HG03342 (cell line): Measurements from ENCODE around the gene EMC8.
"Not testable (repeated sequence)": the region's sequence is repeated elsewhere in the genome, so short reads cannot be mapped to it uniquely, and the experiment has no call there.

Source experiments
- ATAC-seq: cut with Tn5 transposase; IDR thresholded peaks from one replicate; pipeline ENCODE4 v1.9.1; 2021; ENCODE audit warnings: mild to moderate bottlenecking, moderate library complexity; ENCODE audit not compliant: unreplicated experiment

Gene EMC8

GRCh38 chr16:85816159-85816558 is 16.8 kb upstream of the EMC8 start:
- ATAC-seq: no peak

GRCh38 chr16:85812811-85813700 is 13.7 kb upstream of the EMC8 start:
- ATAC-seq: no peak

GRCh38 chr16:85812031-85812807 is 12.9 kb upstream of the EMC8 start:
- ATAC-seq: no peak

- ATAC-seq: no peak
Measured at GRCh38 chr16:85810742-85811115, 11.4 kb upstream of the EMC8 start.

GRCh38 chr16:85810097-85810741 is 10.9 kb upstream of the EMC8 start:
- ATAC-seq: no peak

GRCh38 chr16:85809645-85810044 is 10.3 kb upstream of the EMC8 start:
- no peak for ATAC-seq

- no peak for ATAC-seq
Measured at GRCh38 chr16:85808926-85809325, 9.6 kb upstream of the EMC8 start.

GRCh38 chr16:85808104-85808503 is 8.8 kb upstream of the EMC8 start:
- not testable (repeated sequence) for ATAC-seq

- not testable (repeated sequence) for ATAC-seq
Measured at GRCh38 chr16:85807340-85807739, 8.0 kb upstream of the EMC8 start.

GRCh38 chr16:85806539-85806938 is 7.2 kb upstream of the EMC8 start:
- no peak for ATAC-seq

- no peak for ATAC-seq
Measured at GRCh38 chr16:85805442-85806045, 6.2 kb upstream of the EMC8 start.

- no peak for ATAC-seq
Measured at GRCh38 chr16:85803570-85803969, 4.2 kb upstream of the EMC8 start.

- ATAC-seq: peak; percentile 20
Measured at GRCh38 chr16:85800321-85800669, 951 bp upstream of the EMC8 start.

- peak; percentile 24 for ATAC-seq
Measured at GRCh38 chr16:85798901-85799496, 345 bp downstream of the EMC8 start.

GRCh38 chr16:85798283-85798776 is 1.0 kb downstream of the EMC8 start:
- ATAC-seq: no peak

GRCh38 chr16:85796599-85796998 is 2.7 kb downstream of the EMC8 start:
- no peak for ATAC-seq

- no peak for ATAC-seq
Measured at GRCh38 chr16:85796152-85796551, 3.2 kb downstream of the EMC8 start.

- no peak for ATAC-seq
Measured at GRCh38 chr16:85794696-85795095, 4.6 kb downstream of the EMC8 start.

- no peak for ATAC-seq
Measured at GRCh38 chr16:85793662-85794298, 5.6 kb downstream of the EMC8 start.

- ATAC-seq: no peak
Measured at GRCh38 chr16:85789773-85790172, 9.6 kb downstream of the EMC8 start.
